GM12872 (cell line): Measurements from ENCODE around the gene MBNL2.

Experiments
- CTCF ChIP-seq: IDR thresholded peaks from 3 replicates; pipeline ENCODE4 v1.5.1; 2011; ENCODE audit warnings: low read depth, mild to moderate bottlenecking, low read length, moderate library complexity; ENCODE audit not compliant: insufficient read depth

MBNL2 gene

DNA sequence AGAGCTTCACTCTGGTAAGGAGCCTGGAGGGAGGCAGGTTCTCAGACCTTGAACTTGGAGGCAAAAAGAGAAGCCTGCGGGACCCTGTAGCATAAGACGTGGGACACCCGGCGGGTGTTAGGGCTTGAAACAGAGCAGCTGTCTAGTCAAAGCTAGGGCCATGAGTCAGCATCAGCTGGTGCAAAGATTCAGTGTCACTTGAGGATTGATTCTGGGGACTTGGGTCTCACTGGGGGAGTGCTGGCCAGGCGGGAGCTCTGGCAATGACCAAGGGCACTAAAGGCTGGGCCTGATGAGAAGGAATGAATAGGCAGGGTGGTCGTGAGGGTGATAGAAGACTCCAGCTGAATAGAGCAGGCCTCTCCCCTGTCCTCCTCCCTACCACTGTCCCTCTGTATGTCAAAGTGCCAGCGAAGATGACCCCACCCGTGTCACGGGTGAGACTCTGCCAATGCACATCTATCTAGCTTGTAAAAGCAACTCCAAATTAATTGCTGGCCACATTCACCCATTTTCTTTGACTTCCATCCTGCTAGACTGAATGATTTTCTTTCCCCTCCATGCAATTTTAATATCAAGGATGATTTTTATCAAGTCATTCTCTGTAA lies 97.1 kb downstream of the MBNL2 start:
- TF ChIP-seq CTCF, result no peak

DNA sequence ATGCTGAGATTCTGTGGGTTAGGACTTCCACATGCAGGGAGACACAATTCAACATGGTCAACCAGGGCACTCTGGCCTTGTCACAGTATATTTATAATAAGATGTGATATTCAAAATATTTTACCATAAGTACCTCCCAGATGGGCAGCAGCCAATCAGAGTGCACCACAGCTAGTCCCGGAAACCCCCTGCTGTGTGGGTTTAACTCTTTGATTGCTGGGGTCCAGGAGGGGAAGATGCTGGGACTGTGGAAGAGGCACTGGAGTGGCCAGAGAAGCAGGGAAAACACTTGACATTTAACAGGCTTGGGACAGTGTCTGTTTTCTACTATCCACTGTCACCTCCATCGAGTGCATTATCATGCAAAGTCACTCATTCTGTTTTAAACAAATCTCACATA lies 99.0 kb downstream of the MBNL2 start:
- TF ChIP-seq CTCF, result no peak

DNA sequence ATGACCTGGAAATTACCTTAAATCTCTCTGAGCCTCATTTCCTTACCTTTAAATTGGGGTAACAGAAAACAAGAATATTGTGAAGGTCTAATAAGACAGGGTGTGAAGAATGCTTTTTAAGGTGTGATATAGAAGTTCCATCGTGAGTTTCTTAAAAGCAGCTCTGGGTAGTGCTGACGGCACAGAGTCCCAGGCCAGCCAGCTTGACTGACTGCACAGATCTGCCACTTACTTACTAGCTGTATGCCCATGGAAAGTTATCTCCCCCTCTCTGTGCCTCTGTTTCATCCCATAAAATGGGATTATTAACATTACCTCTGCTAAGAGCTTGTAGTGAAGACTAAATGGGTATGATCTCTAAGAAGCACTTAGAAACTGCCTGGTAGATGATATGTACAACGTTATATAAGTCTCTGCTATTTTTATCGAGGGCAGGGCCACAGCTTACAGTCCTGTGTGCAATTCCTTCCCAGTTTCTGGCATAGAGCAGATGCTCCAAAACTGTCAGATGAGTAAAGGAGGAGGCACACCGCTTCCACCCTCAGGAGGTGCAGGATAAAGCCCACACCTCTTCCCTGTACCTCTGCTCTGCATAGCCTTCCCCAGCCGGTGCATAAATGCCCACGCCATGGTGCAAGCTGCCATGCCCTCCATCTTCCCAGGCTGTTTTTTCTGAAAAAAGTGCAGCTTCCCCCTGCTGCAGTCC lies 99.6 kb downstream of the MBNL2 start:
- no peak for TF ChIP-seq CTCF

DNA sequence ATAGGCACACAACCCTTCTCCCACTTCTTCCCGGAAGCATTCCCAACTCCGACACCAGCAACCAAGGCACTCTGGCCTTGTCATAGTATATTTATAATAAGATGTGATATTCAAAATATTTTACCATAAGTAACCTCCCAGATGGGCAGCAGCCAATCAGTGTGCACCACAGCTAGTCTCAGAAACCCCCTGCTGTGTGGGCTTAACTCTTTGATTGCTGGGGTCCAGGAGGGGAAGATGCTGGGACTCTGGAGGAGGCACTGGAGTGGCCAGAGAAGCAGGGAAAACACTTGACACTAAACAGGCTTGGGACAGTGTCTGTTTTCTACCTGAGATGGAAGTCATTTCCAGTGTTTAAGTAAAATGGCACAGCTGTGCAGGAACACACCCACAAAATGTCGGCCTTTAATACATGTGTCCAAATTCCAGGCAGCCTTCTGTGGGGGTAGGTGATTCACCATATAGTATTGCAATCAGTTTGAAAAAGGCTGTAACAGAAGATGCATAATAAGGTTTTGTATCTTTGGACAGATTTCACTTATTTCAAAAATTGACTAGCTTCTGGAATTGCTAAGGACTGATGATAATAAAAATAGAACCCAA lies 100.7 kb downstream of the MBNL2 start:
- no peak for TF ChIP-seq CTCF

GRCh38 chr13:97324115-97324514 lies 102.0 kb downstream of the MBNL2 start:
- no peak for TF ChIP-seq CTCF

- no peak for TF ChIP-seq CTCF
Observed at GRCh38 chr13:97325738-97326137, 103.6 kb downstream of the MBNL2 start.

GRCh38 chr13:97327086-97327485 lies 105.0 kb downstream of the MBNL2 start:
- no peak for TF ChIP-seq CTCF
